Neural cell (in vitro differentiated cells): ENCODE measurements around the gene BPIFB4. TPM values are rescaled to one million over a fixed set of nuclear protein-coding genes. Genes with fewer than 3 reads are reported as not detected.
A peak's percentile ranks its signal among the peaks of the same experiment; 100 is the strongest.
"Not testable (repeated sequence)": the region's sequence is repeated elsewhere in the genome, so short reads cannot be mapped to it uniquely, and the experiment has no call there.

Experiments
- H2AFZ ChIP-seq: fragments of 200-600, 300-800 bp; sonication (generic), shearing (Covaris generic); 2 replicates; pipeline ENCODE4 v1.6.0; 2014; ENCODE audit warnings: low read depth, mild to moderate bottlenecking, antibody characterized with exemption, low read length, moderate library complexity
- H3F3A ChIP-seq: fragments of 200-600 bp; shearing (Covaris generic); 2 replicates; pipeline ENCODE4 v1.6.1; 2016; ENCODE audit warnings: mild to moderate bottlenecking, moderate library complexity, mixed read lengths, antibody characterized with exemption, low read length; ENCODE audit not compliant: insufficient read depth, poor library complexity, severe bottlenecking
- H3K27ac ChIP-seq: fragments of 200-600, 300-800 bp; sonication (generic), shearing (Covaris generic); 2 replicates; pipeline ENCODE4 v1.5.1; 2014; ENCODE audit warnings: mild to moderate bottlenecking, low read length, moderate library complexity
- H3K27me3 ChIP-seq: fragments of 300-800, 200-600 bp; sonication (generic), shearing (Covaris generic); 2 replicates; pipeline ENCODE4 v1.6.0; 2014; ENCODE audit warnings: mild to moderate bottlenecking, low read depth, low read length, moderate library complexity; ENCODE audit not compliant: insufficient read depth
- H3K36me3 ChIP-seq: fragments of 300-800, 200-600 bp; sonication (generic), shearing (Covaris generic); 2 replicates; pipeline ENCODE4 v1.5.1; 2014; ENCODE audit warnings: mild to moderate bottlenecking, antibody characterized with exemption, low read length, moderate library complexity; ENCODE audit not compliant: insufficient read depth
- H3K4me2 ChIP-seq: fragments of 300-800, 200-600 bp; sonication (generic), shearing (Covaris generic); 2 replicates; pipeline ENCODE4 v1.6.0; 2014; ENCODE audit warnings: mild to moderate bottlenecking, low read length
- H3K4me3 ChIP-seq: fragments of 300-800, 200-600 bp; sonication (generic), shearing (Covaris generic); 2 replicates; pipeline ENCODE4 v1.5.1; 2014; ENCODE audit warnings: mild to moderate bottlenecking, low read length, moderate library complexity
- H3K79me2 ChIP-seq: fragments of 200-600 bp; shearing (Covaris generic); replicated peaks from 2 replicates; pipeline ENCODE4 v1.6.0; 2014; ENCODE audit warnings: mild to moderate bottlenecking, low read length, moderate library complexity; ENCODE audit not compliant: insufficient read depth
- H3K9ac ChIP-seq: fragments of 300-800, 200-600 bp; sonication (generic), shearing (Covaris generic); 2 replicates; pipeline ENCODE4 v1.6.1; 2016; ENCODE audit warnings: mild to moderate bottlenecking, low read length, mixed read lengths
- H3K9me2 ChIP-seq: fragments of 200-600 bp; shearing (Covaris generic); 2 replicates; pipeline ENCODE4 v1.6.1; 2016; ENCODE audit warnings: mild to moderate bottlenecking, low read length, mixed read lengths; ENCODE audit not compliant: insufficient read depth
- H3K9me3 ChIP-seq: fragments of 200-600, 300-800 bp; sonication (generic), shearing (Covaris generic); 2 replicates; pipeline ENCODE4 v1.6.1; 2016; ENCODE audit warnings: mild to moderate bottlenecking, mixed run types, low read length, moderate library complexity, mixed read lengths
- H4K20me1 ChIP-seq: fragments of 200-600 bp; shearing (Covaris generic); 2 replicates; pipeline ENCODE4 v1.6.1; 2016; ENCODE audit warnings: mild to moderate bottlenecking, mixed run types; ENCODE audit not compliant: insufficient read depth
- EP300 ChIP-seq: fragments of 450-650 bp; conservative IDR thresholded peaks from 2 replicates; pipeline ENCODE4 v1.6.1; 2014; ENCODE audit warnings: antibody characterized with exemption, mild to moderate bottlenecking, moderate library complexity; ENCODE audit not compliant: poor library complexity, severe bottlenecking
- EZH2 ChIP-seq: fragments of 200-600, 300-800 bp; shearing (Covaris generic), sonication (generic); IDR thresholded peaks from 2 replicates; pipeline ENCODE4 v1.6.1; 2014; ENCODE audit warnings: antibody characterized with exemption, low read length, borderline replicate concordance, mild to moderate bottlenecking; ENCODE audit not compliant: insufficient read depth, poor library complexity, severe bottlenecking
- MXI1 ChIP-seq: fragments of 450-650 bp; conservative IDR thresholded peaks from 2 replicates; pipeline ENCODE4 v1.6.1; 2014; ENCODE audit warnings: antibody characterized with exemption, mild to moderate bottlenecking; ENCODE audit not compliant: poor library complexity, severe bottlenecking
- POLR2AphosphoS5 ChIP-seq: IDR thresholded peaks from 2 replicates; pipeline ENCODE4 v1.6.1; 2012
- RAD21 ChIP-seq: fragments of 450-650 bp; conservative IDR thresholded peaks from 2 replicates; pipeline ENCODE4 v1.6.1; 2014; ENCODE audit warnings: antibody characterized with exemption, mild to moderate bottlenecking, moderate library complexity
- SMC3 ChIP-seq: fragments of 450-650 bp; conservative IDR thresholded peaks from 2 replicates; pipeline ENCODE4 v1.6.1; 2014; ENCODE audit warnings: antibody characterized with exemption, mild to moderate bottlenecking, moderate library complexity; ENCODE audit not compliant: poor library complexity
- TAF1 ChIP-seq: IDR thresholded peaks from 2 replicates; pipeline ENCODE4 v1.6.1; 2012; ENCODE audit warnings: low read depth
- polyA plus RNA-seq: library from polyadenylated mRNA; depleted of rRNA; stranded (reverse); fragments of >200 nt; gene quantifications from 2 replicates; pipeline ENCODE4 v1.2.3, GENCODE V29; 2014
- TF ChIP-seq, protein P1 (sequence below): fragments of 450-650 bp; IDR thresholded peaks from 2 replicates; pipeline ENCODE4 v1.5.1; 2014; ENCODE audit warnings: antibody characterized with exemption, mild to moderate bottlenecking, moderate library complexity; ENCODE audit not compliant: poor library complexity, severe bottlenecking
- TF ChIP-seq, protein P2 (sequence below): IDR thresholded peaks from 2 replicates; pipeline ENCODE4 v1.6.1; 2012; ENCODE audit warnings: borderline replicate concordance

BPIFB4 gene
- polyA plus RNA-seq, 1 donor from 2014 or later, result not detected

DNA sequence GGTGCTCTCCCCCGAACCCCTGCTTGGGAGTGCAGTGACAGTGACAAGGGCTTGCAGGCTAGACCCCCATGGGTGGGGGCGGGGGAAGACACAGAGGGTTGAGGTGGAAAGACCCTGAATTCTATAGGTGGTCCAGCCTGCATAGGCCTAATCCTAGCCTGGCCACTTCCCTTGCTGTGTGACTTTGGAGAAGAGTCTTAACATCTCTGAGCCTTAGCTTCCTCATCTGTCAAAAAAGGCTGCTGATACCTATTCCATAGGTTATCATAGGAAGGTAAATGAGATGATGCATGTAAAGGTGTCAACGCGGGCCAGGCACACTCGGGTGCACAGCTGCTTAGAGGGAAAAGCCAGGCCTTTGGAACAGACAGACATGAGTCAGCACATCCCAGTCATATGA, 15.8 kb downstream of the BPIFB4 start:
- Histone ChIP-seq H2AFZ (no peak overlapping the region), H3K36me3 (no peaks in the 10 kb centered on the region), H3K9me3 (no peaks in the 10 kb centered on the region), H3K9ac (no peak overlapping the region), H3K4me2 (no peak overlapping the region), H3K79me2 (no peaks in the 10 kb centered on the region), H3F3A (no peaks in the 10 kb centered on the region), H4K20me1 (no peaks in the 10 kb centered on the region), H3K4me3 (no peak overlapping the region), H3K27ac (no peak overlapping the region), H3K27me3 (no peaks in the 10 kb centered on the region), H3K9me2 (no peaks in the 10 kb centered on the region)
- no peak for TF ChIP-seq EZH2
- TF ChIP-seq, protein P1, sequence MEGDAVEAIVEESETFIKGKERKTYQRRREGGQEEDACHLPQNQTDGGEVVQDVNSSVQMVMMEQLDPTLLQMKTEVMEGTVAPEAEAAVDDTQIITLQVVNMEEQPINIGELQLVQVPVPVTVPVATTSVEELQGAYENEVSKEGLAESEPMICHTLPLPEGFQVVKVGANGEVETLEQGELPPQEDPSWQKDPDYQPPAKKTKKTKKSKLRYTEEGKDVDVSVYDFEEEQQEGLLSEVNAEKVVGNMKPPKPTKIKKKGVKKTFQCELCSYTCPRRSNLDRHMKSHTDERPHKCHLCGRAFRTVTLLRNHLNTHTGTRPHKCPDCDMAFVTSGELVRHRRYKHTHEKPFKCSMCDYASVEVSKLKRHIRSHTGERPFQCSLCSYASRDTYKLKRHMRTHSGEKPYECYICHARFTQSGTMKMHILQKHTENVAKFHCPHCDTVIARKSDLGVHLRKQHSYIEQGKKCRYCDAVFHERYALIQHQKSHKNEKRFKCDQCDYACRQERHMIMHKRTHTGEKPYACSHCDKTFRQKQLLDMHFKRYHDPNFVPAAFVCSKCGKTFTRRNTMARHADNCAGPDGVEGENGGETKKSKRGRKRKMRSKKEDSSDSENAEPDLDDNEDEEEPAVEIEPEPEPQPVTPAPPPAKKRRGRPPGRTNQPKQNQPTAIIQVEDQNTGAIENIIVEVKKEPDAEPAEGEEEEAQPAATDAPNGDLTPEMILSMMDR, result no peak
- TF ChIP-seq EP300, result no peak
- TF ChIP-seq SMC3, result no peak
- TF ChIP-seq RAD21, result no peak
- TF ChIP-seq POLR2AphosphoS5, result no peak
- TF ChIP-seq TAF1, result no peak

DNA sequence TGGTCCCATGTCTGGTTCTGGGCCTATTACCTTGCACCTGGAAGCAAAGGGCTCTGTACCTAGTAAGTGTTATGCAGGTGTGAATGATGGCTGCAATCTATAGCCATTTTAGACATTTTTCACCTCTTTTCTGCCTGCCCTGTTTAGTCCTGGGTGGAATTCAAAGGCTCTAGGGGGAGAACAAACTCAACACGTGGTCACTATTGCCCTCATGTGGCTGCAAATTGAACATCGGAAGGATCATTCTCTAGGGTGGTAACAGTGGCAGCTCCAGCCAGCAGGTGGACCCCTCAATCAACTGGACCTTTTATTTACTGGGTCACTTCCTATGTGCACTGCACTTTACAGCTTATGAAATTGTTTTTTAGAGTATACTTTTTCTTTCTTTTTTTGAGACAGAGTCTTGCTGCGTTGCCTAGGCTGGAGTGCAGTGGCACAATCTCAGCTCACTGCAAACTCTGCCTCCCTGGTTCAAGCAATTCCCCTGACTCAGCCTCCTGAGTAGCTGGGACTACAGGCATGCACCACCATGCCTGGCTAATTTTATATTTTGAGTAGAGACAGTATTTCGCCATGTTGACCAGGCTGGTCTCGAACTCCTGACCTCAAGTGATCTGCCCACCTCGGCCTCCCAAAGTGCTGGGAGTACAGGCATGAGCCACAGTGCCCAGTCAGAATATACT, 16.6 kb downstream of the BPIFB4 start:
- TF ChIP-seq RAD21 (peak; percentile 57), SMC3 (peak; percentile 53)
- TF ChIP-seq, protein P1, result peak; percentile 63
- not testable (repeated sequence) for H3K4me3 ChIP-seq, H3K9me2 ChIP-seq, H2AFZ ChIP-seq, H3K4me2 ChIP-seq, H3K27me3 ChIP-seq, H3K9me3 ChIP-seq, H3K79me2 ChIP-seq, H3K27ac ChIP-seq, H3F3A ChIP-seq, H3K36me3 ChIP-seq, H3K9ac ChIP-seq, H4K20me1 ChIP-seq

DNA sequence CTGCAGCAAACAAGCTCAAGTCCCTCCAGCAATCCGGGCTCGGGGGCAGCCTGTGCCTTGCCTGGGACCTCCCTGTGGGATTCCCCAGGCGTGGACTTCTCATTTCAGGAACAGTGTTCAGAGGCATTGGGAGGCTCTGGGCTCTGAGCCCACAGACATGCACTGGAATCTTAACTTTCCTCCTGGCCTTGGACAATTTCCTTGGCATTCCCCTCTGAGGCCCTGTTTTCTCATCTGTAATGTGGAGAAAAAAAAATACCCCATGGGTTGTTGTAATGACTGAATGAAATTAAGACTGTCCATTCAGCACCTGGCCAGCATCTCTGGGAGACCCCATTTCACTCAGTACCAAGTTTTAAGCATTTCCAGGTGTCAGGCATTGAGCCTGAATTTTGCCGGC, 17.6 kb downstream of the BPIFB4 start:
- Histone ChIP-seq H3K9me3 (no peaks in the 10 kb centered on the region), H2AFZ (no peak overlapping the region), H3K4me2 (no peak overlapping the region), H3F3A (no peaks in the 10 kb centered on the region), H3K79me2 (no peaks in the 10 kb centered on the region), H3K9me2 (no peaks in the 10 kb centered on the region), H3K27ac (no peak overlapping the region), H4K20me1 (no peaks in the 10 kb centered on the region), H3K9ac (no peak overlapping the region), H3K27me3 (no peaks in the 10 kb centered on the region), H3K4me3 (no peak overlapping the region), H3K36me3 (no peaks in the 10 kb centered on the region)
- TF ChIP-seq RAD21 (no peak), POLR2AphosphoS5 (no peak), MXI1 (no peak)
- TF ChIP-seq, protein P2, sequence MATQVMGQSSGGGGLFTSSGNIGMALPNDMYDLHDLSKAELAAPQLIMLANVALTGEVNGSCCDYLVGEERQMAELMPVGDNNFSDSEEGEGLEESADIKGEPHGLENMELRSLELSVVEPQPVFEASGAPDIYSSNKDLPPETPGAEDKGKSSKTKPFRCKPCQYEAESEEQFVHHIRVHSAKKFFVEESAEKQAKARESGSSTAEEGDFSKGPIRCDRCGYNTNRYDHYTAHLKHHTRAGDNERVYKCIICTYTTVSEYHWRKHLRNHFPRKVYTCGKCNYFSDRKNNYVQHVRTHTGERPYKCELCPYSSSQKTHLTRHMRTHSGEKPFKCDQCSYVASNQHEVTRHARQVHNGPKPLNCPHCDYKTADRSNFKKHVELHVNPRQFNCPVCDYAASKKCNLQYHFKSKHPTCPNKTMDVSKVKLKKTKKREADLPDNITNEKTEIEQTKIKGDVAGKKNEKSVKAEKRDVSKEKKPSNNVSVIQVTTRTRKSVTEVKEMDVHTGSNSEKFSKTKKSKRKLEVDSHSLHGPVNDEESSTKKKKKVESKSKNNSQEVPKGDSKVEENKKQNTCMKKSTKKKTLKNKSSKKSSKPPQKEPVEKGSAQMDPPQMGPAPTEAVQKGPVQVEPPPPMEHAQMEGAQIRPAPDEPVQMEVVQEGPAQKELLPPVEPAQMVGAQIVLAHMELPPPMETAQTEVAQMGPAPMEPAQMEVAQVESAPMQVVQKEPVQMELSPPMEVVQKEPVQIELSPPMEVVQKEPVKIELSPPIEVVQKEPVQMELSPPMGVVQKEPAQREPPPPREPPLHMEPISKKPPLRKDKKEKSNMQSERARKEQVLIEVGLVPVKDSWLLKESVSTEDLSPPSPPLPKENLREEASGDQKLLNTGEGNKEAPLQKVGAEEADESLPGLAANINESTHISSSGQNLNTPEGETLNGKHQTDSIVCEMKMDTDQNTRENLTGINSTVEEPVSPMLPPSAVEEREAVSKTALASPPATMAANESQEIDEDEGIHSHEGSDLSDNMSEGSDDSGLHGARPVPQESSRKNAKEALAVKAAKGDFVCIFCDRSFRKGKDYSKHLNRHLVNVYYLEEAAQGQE, result no peak
